Astrocyte of the spinal cord (primary cell): Measurements from ENCODE around the gene IQUB.

ENCODE experiments used
- DNase-seq: peaks from one replicate; pipeline ENCODE4 v3.0.0; 2011; ENCODE audit warnings: low read depth, low spot score
- H3K4me3 ChIP-seq: 2 replicates; pipeline ENCODE4 v1.5.1; 2011; ENCODE audit warnings: low read depth, mild to moderate bottlenecking, low read length, moderate library complexity
- CTCF ChIP-seq: IDR thresholded peaks from 2 replicates; pipeline ENCODE4 v1.5.1; 2012; ENCODE audit warnings: low read depth, mild to moderate bottlenecking, low read length, inconsistent platforms
- in situ Hi-C: cut with HindIII; loops from 2 replicates; pipeline ENCODE4 v1.10.0; 2017; ENCODE audit warnings: low sequenced_read_pairs

The IQUB gene

GRCh38 chr7:123548406-123548805 is 14.0 kb upstream of the IQUB start:
- no peak overlapping the region for H3K4me3 ChIP-seq
- no peak for TF ChIP-seq CTCF
- in situ Hi-C loops = no loop called here
- no peak for DNase-seq

GRCh38 chr7:123539871-123540270 is 5.5 kb upstream of the IQUB start:
- TF ChIP-seq CTCF = no peak
- no peak for DNase-seq
- H3K4me3 ChIP-seq = no peak overlapping the region
- in situ Hi-C loops = no loop called here

- in situ Hi-C loops = no loop called here
- DNase-seq = no peak
These were observed 4.5 kb upstream of the IQUB start for GRCh38 chr7:123538897-123539296.

GRCh38 chr7:123538189-123538714 is 3.9 kb upstream of the IQUB start:
- no peak for TF ChIP-seq CTCF
- in situ Hi-C loops = no loop called here
- H3K4me3 ChIP-seq = no peak overlapping the region
- DNase-seq = peak; percentile 76

More at GRCh38 chr7:123538897-123539296, 4.5 kb upstream of the IQUB start:
- no peak overlapping the region for H3K4me3 ChIP-seq
- no peak for TF ChIP-seq CTCF

GRCh38 chr7:123537026-123537642 is 2.7 kb upstream of the IQUB start:
- DNase-seq = peak; percentile 34
- TF ChIP-seq CTCF = peak; percentile 48
- no peak overlapping the region for H3K4me3 ChIP-seq
- in situ Hi-C loops = no loop called here

- DNase-seq = no peak
- peak overlapping the region; percentile 20 for H3K4me3 ChIP-seq
- TF ChIP-seq CTCF = no peak
- in situ Hi-C loops = no loop called here
These were observed 1.1 kb upstream of the IQUB start for GRCh38 chr7:123535517-123535916.
